ENCODE measurements around the gene KIAA0825.

Gene KIAA0825

GRCh38 chr5:94312298-94312697 is 306.1 kb downstream of the KIAA0825 start:
- DNase-seq (ENCODE audit: low read depth in 2 of 2) = no peak

GRCh38 chr5:94310833-94311232 is 307.6 kb downstream of the KIAA0825 start:
- no peak for DNase-seq (ENCODE audit: low read depth in 2 of 2)

- DNase-seq (ENCODE audit: low read depth in 2 of 2) = no peak
Measured at GRCh38 chr5:94309141-94309540, 309.3 kb downstream of the KIAA0825 start.

GRCh38 chr5:94308442-94308841 is 310.0 kb downstream of the KIAA0825 start:
- DNase-seq (ENCODE audit: low read depth in 2 of 2) = no peak

GRCh38 chr5:94304146-94304545 is 314.3 kb downstream of the KIAA0825 start:
- DNase-seq (ENCODE audit: low read depth in 2 of 2) = no peak

GRCh38 chr5:94288937-94289336 is 329.5 kb downstream of the KIAA0825 start:
- DNase-seq (ENCODE audit: low read depth in 2 of 2) = no peak

- DNase-seq (ENCODE audit: low read depth in 2 of 2) = no peak
Measured at GRCh38 chr5:94285984-94286383, 332.4 kb downstream of the KIAA0825 start.

- DNase-seq (ENCODE audit: low read depth in 2 of 2) = no peak
Measured at GRCh38 chr5:94283093-94283492, 335.3 kb downstream of the KIAA0825 start.

GRCh38 chr5:94281236-94281801 is 337.1 kb downstream of the KIAA0825 start:
- no peak for DNase-seq (ENCODE audit: low read depth in 2 of 2)

- no peak for DNase-seq (ENCODE audit: low read depth in 2 of 2)
Measured at GRCh38 chr5:94276751-94277150, 341.7 kb downstream of the KIAA0825 start.

- DNase-seq (ENCODE audit: low read depth in 2 of 2) = no peak
Measured at GRCh38 chr5:94276048-94276447, 342.4 kb downstream of the KIAA0825 start.

GRCh38 chr5:94274707-94275106 is 343.7 kb downstream of the KIAA0825 start:
- DNase-seq (ENCODE audit: low read depth in 2 of 2) = no peak

- DNase-seq (ENCODE audit: low read depth in 2 of 2) = no peak
Measured at GRCh38 chr5:94268226-94268625, 350.2 kb downstream of the KIAA0825 start.

- no peak for DNase-seq (ENCODE audit: low read depth in 2 of 2)
Measured at GRCh38 chr5:94267350-94267899, 351.0 kb downstream of the KIAA0825 start.

GRCh38 chr5:94266170-94266569 is 352.2 kb downstream of the KIAA0825 start:
- DNase-seq (ENCODE audit: low read depth in 2 of 2) = no peak

GRCh38 chr5:94263068-94263467 is 355.3 kb downstream of the KIAA0825 start:
- DNase-seq (ENCODE audit: low read depth in 2 of 2) = no peak

GRCh38 chr5:94260096-94260495 is 358.3 kb downstream of the KIAA0825 start:
- no peak for DNase-seq (ENCODE audit: low read depth in 2 of 2)

- no peak for DNase-seq (ENCODE audit: low read depth in 2 of 2)
Measured at GRCh38 chr5:94254214-94254613, 364.2 kb downstream of the KIAA0825 start.

- no peak for DNase-seq (ENCODE audit: low read depth in 2 of 2)
Measured at GRCh38 chr5:94250985-94251384, 367.4 kb downstream of the KIAA0825 start.

- DNase-seq (ENCODE audit: low read depth in 2 of 2) = no peak
Measured at GRCh38 chr5:94249430-94249829, 369.0 kb downstream of the KIAA0825 start.

GRCh38 chr5:94248175-94248875 is 370.1 kb downstream of the KIAA0825 start:
- no peak for DNase-seq (ENCODE audit: low read depth in 2 of 2)

GRCh38 chr5:94245608-94246007 is 372.8 kb downstream of the KIAA0825 start:
- no peak for DNase-seq (ENCODE audit: low read depth in 2 of 2)

GRCh38 chr5:94244921-94245320 is 373.5 kb downstream of the KIAA0825 start:
- no peak for DNase-seq (ENCODE audit: low read depth in 2 of 2)

Measured in stimulated activated CD8-positive, alpha-beta memory T cell treated with anti-CD3 and anti-CD28 coated beads, Interleukin-7, amount 100 ng/mL, for 4 hours (primary cell).